Kasumi-1 (cell line): Measurements from ENCODE around the gene KDM5A.
"Not testable (repeated sequence)": the region's sequence is repeated elsewhere in the genome, so short reads cannot be mapped to it uniquely, and the experiment has no call there.

Source experiments
- DNase-seq, 2 experiments: peaks; one replicate each; lab custom pipeline; 2025; lab: John Stamatoyannopoulos, UW

The KDM5A gene

DNA sequence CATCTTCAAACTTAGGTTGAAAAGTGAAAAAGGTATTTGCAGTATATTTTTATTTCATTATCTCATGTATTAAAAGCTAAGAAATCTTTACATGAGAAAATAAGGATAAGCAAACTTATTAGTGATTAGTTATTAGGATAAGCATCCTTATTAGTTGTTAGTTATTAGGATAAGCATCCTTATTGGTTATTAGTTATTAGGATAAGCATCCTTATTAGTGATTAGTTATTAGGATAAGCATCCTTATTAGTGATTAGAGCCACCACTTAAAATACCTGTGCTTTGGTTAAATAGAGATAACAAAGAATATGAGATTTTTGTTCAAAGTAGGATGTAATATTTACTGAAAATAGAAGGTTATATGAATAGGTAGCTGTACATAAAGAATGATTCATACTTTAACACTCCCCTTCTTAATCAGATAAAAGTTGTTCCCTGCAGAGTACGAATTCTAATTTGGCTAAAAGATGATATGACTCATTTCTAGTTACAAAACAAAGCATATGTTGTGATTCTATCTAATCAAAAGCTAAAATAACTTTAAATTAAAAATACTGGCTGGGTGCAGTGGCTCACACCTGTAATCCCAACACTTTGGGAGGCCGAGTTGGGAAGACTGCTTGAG, 56.4 kb downstream of the KDM5A start:
- no peak for DNase-seq

DNA sequence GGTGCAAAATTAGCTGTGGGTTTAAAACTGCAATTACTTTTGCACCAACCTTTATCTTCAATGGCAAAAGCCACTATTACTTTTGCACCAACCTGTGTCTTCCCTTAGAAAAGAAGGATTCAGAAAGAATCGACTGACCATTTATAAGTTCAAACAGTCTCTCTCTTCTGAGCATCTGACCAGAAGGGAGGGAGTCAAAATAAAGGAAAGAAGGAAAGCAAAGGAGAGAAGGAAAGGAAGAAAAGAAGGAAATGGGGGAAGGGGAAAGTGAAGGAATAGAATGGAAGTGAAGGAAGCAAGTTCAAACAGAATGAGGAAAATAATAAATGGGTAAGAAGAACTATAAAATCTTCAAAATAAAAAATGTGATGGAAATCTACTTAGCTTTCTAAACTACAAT, 57.8 kb downstream of the KDM5A start:
- DNase-seq: no peak

DNA sequence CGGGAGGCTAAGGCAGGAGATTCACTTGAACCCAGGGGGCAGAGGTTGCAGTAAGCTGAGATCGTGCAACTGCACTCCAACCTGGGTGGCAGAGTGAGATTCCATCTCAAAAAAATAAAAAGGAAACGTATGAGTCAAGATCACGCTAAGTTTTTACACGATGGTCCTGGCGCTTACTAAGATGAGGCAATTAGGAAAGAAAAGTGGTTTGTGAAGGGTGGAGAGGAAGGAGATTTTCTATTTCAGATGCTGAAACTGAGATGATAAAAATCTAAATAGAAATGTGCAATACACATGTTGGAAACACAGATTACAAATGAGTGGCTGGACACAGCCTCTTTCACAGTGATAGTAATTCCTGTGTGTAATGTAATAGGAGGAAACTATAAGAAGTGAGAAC, 63.2 kb downstream of the KDM5A start:
- no peak for DNase-seq

DNA sequence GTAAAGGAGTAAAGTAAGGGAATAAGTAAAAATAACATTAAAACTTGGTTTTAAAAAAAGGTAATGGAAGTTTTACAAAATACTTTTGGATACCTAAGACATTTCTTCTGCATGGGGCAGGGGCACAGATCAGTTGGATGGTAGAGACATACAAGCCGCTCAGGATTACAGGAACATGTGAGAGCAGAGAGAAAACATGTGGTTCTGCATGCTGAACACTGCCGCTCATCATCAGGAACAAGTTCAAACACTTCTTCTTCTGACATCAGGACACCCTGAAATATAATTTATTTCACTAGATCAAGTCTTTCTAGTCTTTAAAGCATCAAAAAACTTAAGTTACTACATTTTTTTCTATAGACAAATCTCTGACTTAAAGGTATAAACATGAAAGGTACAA, 65.6 kb downstream of the KDM5A start:
- no peak for DNase-seq

DNA sequence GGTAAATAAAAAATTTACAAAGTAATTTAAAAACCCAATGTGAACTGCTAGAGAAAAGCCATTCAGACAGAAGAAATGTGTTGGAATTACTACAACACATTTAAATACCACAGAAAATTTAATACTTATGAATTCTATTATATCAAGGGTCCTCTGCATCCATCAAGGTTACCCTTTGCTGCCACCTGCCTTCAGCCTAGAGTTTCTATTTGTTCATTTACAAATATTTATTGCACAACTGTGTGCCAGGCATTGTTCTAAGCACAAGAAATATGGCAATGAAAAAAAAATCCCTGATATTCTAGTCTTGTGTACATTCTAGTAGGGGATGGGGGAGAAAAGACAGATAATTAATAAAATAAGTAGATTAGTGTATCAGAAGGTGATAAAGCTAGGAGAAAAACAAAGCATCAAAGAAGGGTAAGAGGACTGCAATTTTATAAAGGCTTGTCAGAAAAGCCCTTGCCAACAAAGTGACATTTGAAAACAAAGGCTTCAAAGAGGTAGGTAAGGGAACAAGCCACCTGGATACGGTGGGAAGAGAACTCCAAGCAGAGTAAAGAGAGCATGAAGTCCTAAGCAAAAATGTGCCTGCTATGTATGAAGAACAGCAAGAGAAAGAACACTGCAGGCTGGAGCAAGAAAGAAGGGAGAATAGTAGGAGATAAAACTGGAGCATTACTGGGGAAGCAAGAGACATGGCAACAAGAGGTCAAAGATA, 67.4 kb downstream of the KDM5A start:
- peak in 1 of 2 experiments; percentile 5 for DNase-seq

DNA sequence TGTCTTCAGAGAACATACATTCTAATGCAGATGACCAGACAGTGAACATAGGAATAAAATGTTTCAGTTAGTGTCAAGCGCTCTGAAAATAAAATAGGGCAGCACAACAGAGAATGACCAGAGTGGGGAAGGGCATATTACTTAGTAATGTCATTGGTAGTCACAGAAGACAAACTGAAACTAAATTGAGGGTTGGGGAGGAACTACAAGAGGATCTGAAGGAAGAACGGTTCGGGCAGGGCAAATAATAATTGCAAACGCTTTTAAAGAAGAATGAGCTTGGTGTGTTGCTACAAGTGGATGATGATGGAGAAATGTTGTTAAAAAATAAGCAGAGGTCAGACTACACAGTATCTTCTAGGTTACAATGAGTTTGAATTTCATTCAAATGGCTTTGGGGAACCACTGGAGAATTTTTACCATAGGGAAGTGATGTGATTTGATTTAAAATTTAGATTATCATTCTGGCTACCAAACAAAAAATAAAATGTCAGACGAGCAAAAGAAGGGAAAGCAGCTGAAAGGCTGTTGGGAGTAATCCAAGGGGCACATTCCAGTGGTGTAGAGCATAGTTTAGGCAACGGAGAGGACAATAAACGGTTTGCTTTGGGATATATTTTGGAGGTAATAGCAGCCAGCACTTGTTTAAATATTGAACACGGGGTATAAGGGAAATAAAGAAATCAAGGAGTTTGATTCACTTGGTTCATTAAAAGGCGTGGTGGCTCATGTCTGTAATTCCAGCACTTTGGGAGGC, 70.2 kb downstream of the KDM5A start:
- DNase-seq: no peak

DNA sequence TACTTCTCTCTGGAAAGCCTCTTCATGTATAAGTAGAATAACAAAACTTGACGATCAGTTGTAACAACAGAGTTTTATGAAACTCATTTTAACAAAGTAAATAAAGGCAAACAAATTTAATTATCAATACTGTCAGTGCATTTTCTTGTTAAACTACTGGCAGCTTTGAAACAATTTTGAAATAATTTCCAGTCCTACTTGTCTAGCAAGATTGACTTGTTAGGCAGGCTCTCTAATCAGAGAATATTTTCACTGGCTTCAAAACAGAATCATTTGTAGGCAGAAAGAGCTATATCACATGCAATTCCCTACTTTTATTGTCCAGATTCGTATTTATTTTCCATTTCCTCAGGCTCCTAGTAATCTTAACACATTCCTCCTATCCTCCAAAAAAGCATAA, 80.6 kb downstream of the KDM5A start:
- DNase-seq: no peak

DNA sequence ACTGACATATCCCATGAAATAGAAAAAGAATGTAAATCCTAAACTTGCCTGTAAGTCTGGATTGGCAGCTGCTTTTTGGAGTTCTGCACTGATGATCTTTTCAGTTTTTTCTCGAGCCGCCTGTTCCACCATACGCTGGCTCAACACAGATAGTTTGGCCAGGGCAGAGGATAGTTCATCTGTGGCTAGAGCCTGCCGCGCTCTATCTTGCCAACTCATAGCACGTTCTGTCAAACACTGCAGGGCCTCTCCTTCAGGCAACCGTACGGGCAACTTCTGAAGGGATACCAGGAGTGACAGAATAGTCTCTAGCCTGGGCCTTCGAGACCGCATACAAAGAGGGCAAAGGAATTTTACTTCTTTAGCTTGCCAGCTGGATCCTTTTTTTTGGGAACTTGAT, 81.7 kb downstream of the KDM5A start:
- no peak for DNase-seq

DNA sequence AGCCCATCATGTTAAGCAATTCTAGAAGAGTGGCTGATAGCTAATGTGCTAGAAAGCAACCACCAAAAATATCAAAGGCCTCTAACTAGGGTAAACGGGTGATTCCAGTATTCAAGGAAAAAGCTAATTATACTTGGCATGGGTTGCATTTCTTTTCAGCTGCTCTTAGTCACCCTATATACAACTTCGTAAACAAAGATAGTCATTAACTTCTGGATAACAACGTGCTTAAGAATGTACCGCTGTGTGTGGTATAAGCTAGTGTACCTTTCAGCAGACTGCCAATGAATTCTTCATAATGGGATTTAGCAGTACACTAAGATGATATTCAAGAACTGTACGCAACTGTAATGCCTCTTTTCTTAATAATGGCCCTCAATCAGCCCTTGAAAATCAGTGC, 84.3 kb downstream of the KDM5A start:
- DNase-seq: no peak

DNA sequence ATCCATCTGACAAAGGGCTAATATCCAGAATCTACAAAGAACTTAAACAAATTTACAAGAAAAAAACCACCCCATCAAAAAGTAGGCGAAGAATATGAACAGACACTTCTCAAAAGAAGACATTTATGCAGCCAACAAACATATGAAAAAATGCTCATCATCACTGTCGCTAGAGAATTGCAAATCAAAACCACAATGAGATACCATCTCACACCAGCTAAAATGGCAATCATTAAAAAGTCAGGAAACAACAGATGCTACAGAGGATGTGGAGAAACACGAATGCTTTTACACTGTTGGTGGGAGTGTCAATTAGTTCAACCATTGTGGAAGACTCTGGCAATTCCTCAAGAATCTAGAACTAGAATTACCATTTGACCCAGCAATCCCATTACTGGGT, 86.4 kb downstream of the KDM5A start:
- DNase-seq: not testable (repeated sequence)

DNA sequence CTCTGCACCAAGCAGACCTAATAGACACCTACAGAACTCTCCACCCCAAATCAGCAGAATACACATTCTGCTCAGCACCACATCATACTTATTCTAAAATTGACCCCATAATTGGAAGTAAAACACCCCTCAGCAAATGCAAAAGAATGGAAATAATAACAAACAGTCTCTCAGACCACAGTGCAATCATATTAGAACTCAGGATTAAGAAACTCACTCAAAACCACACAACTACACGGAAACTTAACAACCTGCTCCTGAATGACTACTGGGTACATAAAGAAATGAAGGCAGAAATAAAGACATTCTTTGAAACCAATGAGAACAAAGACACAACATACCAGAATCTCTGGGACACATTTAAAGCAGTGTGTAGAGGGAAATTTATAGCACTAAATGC, 89.0 kb downstream of the KDM5A start:
- DNase-seq: not testable (repeated sequence)

DNA sequence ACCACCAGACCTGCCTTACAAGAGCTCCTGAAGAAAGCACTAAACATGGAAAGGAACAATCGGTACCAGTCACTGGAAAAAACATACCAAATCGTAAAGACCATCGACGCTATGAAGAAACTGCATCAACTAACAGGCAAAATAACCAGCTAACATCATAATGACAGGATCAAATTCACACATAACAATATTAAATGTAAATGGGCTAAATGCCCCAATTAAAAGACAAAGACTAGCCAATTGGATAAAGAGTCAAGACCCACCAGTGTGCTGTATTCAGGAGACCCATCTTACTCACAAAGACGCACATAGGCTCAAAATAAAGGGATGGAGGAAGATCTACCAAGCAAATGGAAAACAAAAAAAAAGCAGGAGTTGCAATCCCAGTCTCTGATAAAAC, 89.6 kb downstream of the KDM5A start:
- DNase-seq: not testable (repeated sequence)

DNA sequence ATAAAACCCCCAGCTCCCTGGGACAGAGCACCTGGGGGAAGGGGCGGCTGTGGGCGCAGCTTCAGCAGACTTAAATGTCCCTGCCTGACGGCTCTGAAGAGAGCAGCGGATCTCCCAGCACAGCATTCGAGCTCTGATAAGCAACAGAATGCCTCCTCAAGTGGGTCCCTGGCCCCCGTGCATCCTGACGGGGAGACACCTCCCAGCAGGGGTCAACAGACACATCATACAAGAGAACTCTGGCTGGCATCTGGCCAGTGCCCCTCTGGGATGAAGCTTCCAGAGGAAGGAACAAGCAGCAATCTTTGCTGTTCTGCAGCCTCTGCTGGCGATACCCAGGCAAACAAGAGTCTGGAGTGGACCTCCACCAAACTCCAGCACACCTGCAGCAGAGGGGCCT, 91.1 kb downstream of the KDM5A start:
- DNase-seq: not testable (repeated sequence)

DNA sequence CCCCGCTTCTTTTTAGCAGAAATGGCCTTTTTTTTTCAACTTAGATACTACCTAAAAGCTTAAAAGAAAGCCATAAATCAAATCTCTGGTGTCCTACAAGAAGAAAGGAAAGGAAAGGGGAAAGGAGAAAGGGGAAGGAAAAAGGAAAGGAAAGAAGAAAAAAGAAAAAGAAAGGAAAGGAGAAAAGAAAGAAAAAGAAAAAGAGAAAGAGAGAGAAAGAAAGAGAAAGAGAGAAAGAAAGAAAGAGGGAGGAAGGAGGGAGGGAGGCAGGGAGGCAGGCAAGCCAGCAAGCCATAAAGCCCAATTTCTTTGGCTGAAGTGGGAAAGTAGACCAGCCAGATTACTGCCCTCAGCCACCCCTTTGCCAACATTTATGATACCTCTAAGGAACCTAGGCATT, 94.0 kb downstream of the KDM5A start:
- DNase-seq: no peak

DNA sequence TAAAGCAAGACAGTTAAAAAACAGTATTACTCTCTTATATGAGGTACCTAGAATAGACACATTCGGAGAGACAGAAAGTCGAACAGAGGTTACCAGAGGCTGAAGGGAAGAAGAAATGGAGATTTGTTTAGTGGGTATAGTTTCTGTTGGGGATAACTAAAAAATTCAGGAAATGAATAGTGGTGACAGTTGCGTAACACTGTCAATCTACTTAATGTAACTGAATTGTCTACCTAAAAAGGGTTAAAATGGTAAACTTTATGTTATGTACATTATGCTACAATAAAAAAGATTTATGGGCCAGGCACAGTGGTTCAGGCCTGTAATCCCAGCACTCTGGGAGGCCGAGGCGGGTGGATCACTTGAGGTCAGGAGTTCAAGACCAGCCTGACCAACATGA, 95.9 kb downstream of the KDM5A start:
- no peak for DNase-seq

DNA sequence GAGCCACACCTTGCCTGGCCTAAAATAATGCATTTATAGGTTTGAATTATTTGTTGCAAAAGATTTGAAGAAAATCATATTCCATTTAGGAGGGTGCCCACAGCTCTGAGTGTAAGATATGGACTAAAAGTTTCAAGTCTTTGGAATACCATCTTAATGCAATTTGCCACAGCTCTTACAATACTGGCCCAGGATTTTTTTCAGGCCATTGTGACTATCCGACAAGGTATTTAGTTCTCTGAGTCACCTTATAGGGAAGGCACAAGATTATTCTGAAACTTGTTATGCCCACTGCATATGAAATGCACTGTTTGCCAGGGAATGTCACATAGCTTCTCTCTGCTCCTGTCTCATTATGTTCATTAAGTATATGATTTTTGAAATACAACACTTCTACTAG, 96.9 kb downstream of the KDM5A start:
- no peak for DNase-seq

DNA sequence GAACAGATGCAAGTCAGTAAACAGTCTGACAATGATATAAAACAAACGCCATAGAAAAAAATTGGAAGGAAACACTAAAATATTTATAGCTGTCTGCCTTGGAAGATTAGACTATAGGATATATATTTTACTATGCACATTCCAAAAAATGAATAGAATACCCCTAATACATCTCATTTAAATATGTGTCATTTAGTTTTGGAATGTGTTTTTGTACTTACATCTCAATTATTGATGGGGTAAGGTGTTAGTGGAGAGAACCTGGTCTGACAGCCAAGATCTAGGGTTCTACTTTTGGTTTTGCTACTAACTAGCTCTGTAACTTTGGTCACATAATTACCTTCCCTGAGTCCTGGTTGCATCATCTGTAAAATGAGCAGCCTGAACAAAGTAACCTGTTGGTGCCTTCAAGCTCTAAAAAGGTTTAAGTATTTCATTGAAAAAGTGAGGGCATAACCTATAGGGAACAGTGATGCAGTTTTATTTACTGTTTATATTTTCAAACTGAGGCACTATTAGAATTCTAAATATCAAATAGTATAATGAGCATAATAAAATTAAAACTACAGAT, 97.9 kb downstream of the KDM5A start:
- DNase-seq: no peak

DNA sequence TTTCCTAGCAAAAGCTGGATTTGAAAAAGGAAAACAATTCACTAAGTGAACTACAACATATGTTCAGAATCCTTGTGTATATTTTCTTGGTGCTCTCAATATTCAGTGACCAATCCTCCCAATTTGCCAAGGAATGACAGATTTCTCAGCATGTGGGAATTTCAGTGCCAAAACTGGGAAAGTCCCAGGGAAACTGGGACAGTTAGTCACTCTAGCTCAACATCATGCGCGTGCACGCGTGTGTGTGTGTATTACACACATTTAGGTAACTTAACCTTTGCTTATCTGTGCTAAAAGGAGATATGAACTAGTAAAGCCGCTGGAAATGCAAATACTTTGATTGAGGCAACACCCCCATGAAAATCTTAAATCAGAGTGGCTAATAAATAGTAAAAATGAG, 100.4 kb downstream of the KDM5A start:
- no peak for DNase-seq

DNA sequence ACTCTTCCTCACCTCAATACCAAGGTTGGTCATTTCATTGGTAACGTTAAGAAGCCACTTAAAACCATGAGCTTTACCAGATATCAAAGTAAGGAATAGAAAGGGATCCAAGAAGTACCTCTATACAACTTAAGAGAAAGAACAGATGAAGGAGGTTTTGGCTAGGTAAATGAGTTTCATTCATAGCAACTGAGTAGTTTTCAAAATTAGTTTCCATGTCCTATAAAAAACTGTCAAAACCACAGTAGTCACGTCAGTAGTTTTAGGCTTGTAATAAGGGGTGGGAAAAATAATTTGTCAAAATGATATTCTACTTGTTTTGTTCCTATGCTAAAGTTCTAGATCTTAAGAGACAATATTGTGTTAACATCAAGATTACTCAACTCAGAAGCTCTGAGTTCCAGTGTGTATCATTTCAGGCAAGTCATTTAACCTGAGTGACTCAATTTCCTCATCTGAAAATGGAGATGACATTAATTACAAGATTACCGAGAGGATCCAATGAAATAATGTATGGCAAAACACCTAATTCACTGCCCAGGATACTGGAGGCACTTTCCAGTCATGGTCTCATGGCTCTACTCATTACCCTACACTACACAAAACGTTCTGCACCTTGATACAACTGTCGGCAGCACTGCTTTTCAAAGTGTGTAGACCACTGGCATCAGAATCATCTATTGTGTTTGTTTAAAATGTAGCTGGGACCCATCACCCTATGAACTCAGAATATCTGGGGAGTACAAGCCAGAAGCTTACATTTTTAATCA, 102.4 kb downstream of the KDM5A start:
- no peak for DNase-seq

DNA sequence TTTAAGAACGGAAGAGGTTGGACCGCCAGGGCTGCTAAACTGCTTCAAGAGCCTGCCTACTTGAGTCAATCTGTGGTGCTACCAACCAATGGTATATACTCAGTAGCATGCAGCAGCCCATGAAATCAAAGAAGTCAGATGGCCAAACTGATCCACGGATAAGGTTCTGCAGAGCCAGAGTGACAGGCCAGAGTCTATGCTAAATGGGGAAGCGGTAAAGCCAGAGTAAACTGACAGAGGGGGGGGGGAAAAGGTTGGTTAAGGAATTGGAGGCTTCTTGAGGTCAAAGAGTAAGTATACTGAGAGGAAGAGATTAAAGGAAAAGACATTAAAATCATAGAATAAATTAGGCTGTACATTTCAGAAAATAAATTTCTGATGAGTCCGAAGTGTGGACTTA, 111.1 kb downstream of the KDM5A start:
- no peak for DNase-seq

DNA sequence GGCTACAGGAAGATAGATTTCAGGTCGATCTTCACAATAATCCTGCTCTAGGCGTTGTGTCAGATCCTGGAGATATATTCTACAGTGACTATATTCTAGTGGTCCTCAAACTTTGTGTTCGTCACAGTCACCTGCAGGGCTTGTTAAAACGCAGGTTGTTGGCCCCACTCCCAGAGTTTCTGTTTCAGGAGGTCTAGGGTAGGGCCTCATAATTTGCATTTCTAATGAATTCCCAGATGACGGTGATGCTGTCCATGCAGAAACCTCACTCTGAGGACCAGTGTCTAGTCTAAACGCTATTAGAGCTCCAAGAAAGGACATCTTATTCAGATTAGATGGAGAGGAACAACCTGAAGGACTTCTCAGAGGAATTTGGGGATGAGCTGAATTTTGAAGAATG, 113.3 kb downstream of the KDM5A start:
- no peak for DNase-seq

DNA sequence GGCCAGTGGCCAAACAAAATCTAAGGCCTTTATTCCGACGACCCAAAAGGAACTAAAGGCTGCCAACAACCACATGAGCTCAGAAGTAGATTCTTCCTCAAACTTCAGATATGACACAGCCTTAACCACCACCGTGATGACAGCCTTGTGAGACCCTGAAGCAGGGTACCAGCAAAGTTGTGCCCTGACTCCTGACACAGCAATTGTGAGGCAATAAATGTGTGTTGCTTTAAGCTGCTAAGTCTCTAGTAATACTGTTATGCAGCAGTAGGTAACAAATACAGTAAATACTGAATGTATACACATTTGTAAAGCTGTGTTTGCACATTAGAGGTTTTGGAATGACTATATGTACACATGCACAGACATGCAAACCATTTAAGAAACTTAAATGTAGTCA, 115.7 kb downstream of the KDM5A start:
- DNase-seq: no peak
